SK-N-SH (cell line): ENCODE measurements around the gene ACP3. TPM values are rescaled to one million over a fixed set of nuclear protein-coding genes. Genes with fewer than 3 reads are reported as not detected.
"Not testable (repeated sequence)": the region's sequence is repeated elsewhere in the genome, so short reads cannot be mapped to it uniquely, and the experiment has no call there.

Experiments used
- CTCF ChIA-PET: fragments of 300-600, 350-600 bp; formaldehyde crosslinking; extraction: SDS; loops from one replicate; lab custom pipeline; 2021; lab: Yijun Ruan, JAX
- POLR2A ChIA-PET: fragments of 350-600 bp; sonication (Branson Sonifier 250); formaldehyde crosslinking; extraction: SDS; loops from one replicate; lab custom pipeline; 2020; ENCODE audit warnings: antibody characterized with exemption, inconsistent platforms; lab: Yijun Ruan, JAX
- DNase-seq: peaks from one replicate; pipeline ENCODE4 v3.0.0; 2012
- H2AFZ ChIP-seq: fragments of 200-600 bp; sonication (generic); 2 replicates; pipeline ENCODE4 v1.8.1; 2016; ENCODE audit warnings: antibody characterized with exemption, mild to moderate bottlenecking, low read depth
- H3F3A ChIP-seq: fragments of 200-600 bp; sonication (generic); replicated peaks from 2 replicates; pipeline ENCODE3; 2016; ENCODE audit warnings: antibody characterized with exemption, mild to moderate bottlenecking; ENCODE audit not compliant: insufficient read depth
- H3K27ac ChIP-seq, 2 experiments: fragments of 200-500 bp in 1 of 2; fragments of 200-600 bp in 1 of 2; sonication (Bioruptor generic) in 1 of 2; sonication (generic), shearing (Covaris generic) in 1 of 2; 2 replicates each; pipeline versions ENCODE4 v1.5.1 to v1.6.1; 2014 to 2016; ENCODE audit warnings: low read depth in 2 of 2, inconsistent platforms in 1 of 2, low read length in 1 of 2, mild to moderate bottlenecking in 1 of 2, mixed read lengths in 1 of 2
- H3K27me3 ChIP-seq: fragments of 200-600 bp; sonication (generic), shearing (Covaris generic); 2 replicates; pipeline ENCODE4 v1.6.1; 2016; ENCODE audit warnings: mixed run types; ENCODE audit not compliant: insufficient read depth
- H3K36me3 ChIP-seq, 2 experiments: fragments of 200-500 bp in 1 of 2; fragments of 200-600 bp in 1 of 2; sonication (Bioruptor generic) in 1 of 2; sonication (generic) in 1 of 2; replicated peaks in 1 of 2; 2 replicates each; pipeline versions ENCODE3 to v1.5.1; 2014 to 2016; ENCODE audit warnings: low read length in 1 of 2, mild to moderate bottlenecking in 1 of 2; ENCODE audit not compliant: insufficient read depth in 2 of 2, control insufficient read depth in 1 of 2
- H3K4me1 ChIP-seq, 2 experiments: fragments of 200-500 bp in 1 of 2; fragments of 200-600 bp in 1 of 2; sonication (Bioruptor generic) in 1 of 2; sonication (generic), shearing (Covaris generic) in 1 of 2; 2 replicates each; pipeline versions ENCODE4 v1.5.1 to v1.6.1; 2014 to 2016; ENCODE audit warnings: low read depth in 1 of 2, low read length in 1 of 2, mixed run types in 1 of 2; ENCODE audit not compliant: insufficient read depth in 2 of 2, control insufficient read depth in 1 of 2
- H3K4me2 ChIP-seq: fragments of 200-600 bp; sonication (generic), shearing (Covaris generic); 2 replicates; pipeline ENCODE4 v1.6.1; 2017; ENCODE audit warnings: mixed run types
- H3K4me3 ChIP-seq, 2 experiments: fragments of 200-500 bp in 1 of 2; fragments of 200-600 bp in 1 of 2; sonication (Bioruptor generic) in 1 of 2; sonication (generic), shearing (Covaris generic) in 1 of 2; 2 replicates each; pipeline versions ENCODE4 v1.5.1 to v1.8.1; 2014 to 2016; ENCODE audit warnings: low read depth in 2 of 2, inconsistent platforms in 1 of 2, low read length in 1 of 2, mild to moderate bottlenecking in 1 of 2, mixed read lengths in 1 of 2, moderate library complexity in 1 of 2
- H3K79me2 ChIP-seq: fragments of 200-600 bp; sonication (generic); 2 replicates; pipeline ENCODE4 v1.8.1; 2017; ENCODE audit warnings: mild to moderate bottlenecking; ENCODE audit not compliant: insufficient read depth
- H3K9ac ChIP-seq: fragments of 200-600 bp; sonication (generic); 2 replicates; pipeline ENCODE4 v1.6.1; 2017; ENCODE audit warnings: mixed run types
- H3K9me2 ChIP-seq: fragments of 200-600 bp; sonication (generic); 2 replicates; pipeline ENCODE4 v1.6.1; 2017; ENCODE audit warnings: mixed run types
- H3K9me3 ChIP-seq: fragments of 200-600 bp; sonication (generic); 2 replicates; pipeline ENCODE4 v1.6.1; 2017; ENCODE audit warnings: mixed run types, mild to moderate bottlenecking, moderate library complexity
- H4K20me1 ChIP-seq: fragments of 200-600 bp; sonication (generic); 2 replicates; pipeline ENCODE4 v1.6.1; 2017; ENCODE audit warnings: mild to moderate bottlenecking, mixed run types; ENCODE audit not compliant: insufficient read depth
- ELF1 ChIP-seq: IDR thresholded peaks from 2 replicates; pipeline ENCODE4 v1.4.0; 2012
- EZH2phosphoT487 ChIP-seq: fragments of 200-600 bp; sonication (generic); IDR thresholded peaks from 2 replicates; pipeline ENCODE4 v1.6.1; 2017; ENCODE audit warnings: low read depth, mixed run types, mild to moderate bottlenecking, antibody characterized with exemption, moderate library complexity, borderline replicate concordance
- FOSL2 ChIP-seq: IDR thresholded peaks from 2 replicates; pipeline ENCODE4 v1.4.0; 2012; ENCODE audit warnings: low read depth, mild to moderate bottlenecking, moderate library complexity, borderline replicate concordance
- FOXJ3 ChIP-seq: sonication (generic); formaldehyde crosslinking; IDR thresholded peaks from 2 replicates; pipeline ENCODE4 v1.5.1; 2020; ENCODE audit warnings: mild to moderate bottlenecking, missing genetic modification reagents
- GABPA ChIP-seq: IDR thresholded peaks from 2 replicates; pipeline ENCODE4 v1.4.0; 2012; ENCODE audit warnings: low read depth, mild to moderate bottlenecking
- JUND ChIP-seq: IDR thresholded peaks from 2 replicates; pipeline ENCODE4 v1.4.0; 2012
- MEF2A ChIP-seq: IDR thresholded peaks from 2 replicates; pipeline ENCODE4 v1.4.0; 2012; ENCODE audit warnings: low read depth, borderline replicate concordance
- MXI1 ChIP-seq: IDR thresholded peaks from 2 replicates; pipeline ENCODE4 v1.6.1; 2012; ENCODE audit warnings: mild to moderate bottlenecking, low read depth, low read length, improper control_type of control experiment
- NFIC ChIP-seq: IDR thresholded peaks from 2 replicates; pipeline ENCODE4 v1.4.0; 2012; ENCODE audit warnings: borderline replicate concordance
- NRF1 ChIP-seq: IDR thresholded peaks from 2 replicates; pipeline ENCODE4 v1.6.1; 2012; ENCODE audit warnings: low read depth, mild to moderate bottlenecking, low read length
- POLR2AphosphoS5 ChIP-seq: IDR thresholded peaks from 2 replicates; pipeline ENCODE4 v1.6.1; 2012; ENCODE audit warnings: low read depth, low read length
- RAD21 ChIP-seq: IDR thresholded peaks from 2 replicates; pipeline ENCODE4 v1.6.1; 2012; ENCODE audit warnings: mild to moderate bottlenecking, low read length
- RCOR1 ChIP-seq: fragments of 150-350 bp; IDR thresholded peaks from 2 replicates; pipeline ENCODE4 v1.6.1; 2017; ENCODE audit warnings: antibody characterized with exemption, low read length
- RFX5 ChIP-seq: IDR thresholded peaks from 2 replicates; pipeline ENCODE4 v1.6.1; 2012; ENCODE audit warnings: mild to moderate bottlenecking, improper control_type of control experiment, low read length
- RXRA ChIP-seq: IDR thresholded peaks from 2 replicates; pipeline ENCODE4 v1.4.0; 2012; ENCODE audit warnings: low read depth, mild to moderate bottlenecking, borderline replicate concordance
- SIN3A ChIP-seq: IDR thresholded peaks from 2 replicates; pipeline ENCODE4 v1.6.1; 2012; ENCODE audit warnings: low read depth, mild to moderate bottlenecking, low read length, moderate library complexity, borderline replicate concordance
- TCF12 ChIP-seq: IDR thresholded peaks from 2 replicates; pipeline ENCODE4 v1.4.0; 2012
- TEAD4 ChIP-seq: IDR thresholded peaks from 2 replicates; pipeline ENCODE4 v1.4.0; 2012; ENCODE audit warnings: mild to moderate bottlenecking, borderline replicate concordance; ENCODE audit not compliant: insufficient read depth
- WGBS: methylation state at CpG from one replicate; pipeline ENCODE4 v1.1.6; 2017; ENCODE audit warnings: low lambda C conversion rate; 5-methylcytosine and 5-hydroxymethylcytosine counted together
- polyA plus RNA-seq, 3 experiments: library from polyadenylated mRNA; depleted of rRNA; stranded (reverse); fragments of >200 nt; gene quantifications; 2 replicates each; pipeline ENCODE4 v1.2.3, GENCODE V29; 2012
- TF ChIP-seq, protein P1 (sequence below): fragments of 150-350 bp; IDR thresholded peaks from 2 replicates; pipeline ENCODE4 v1.6.1; 2017; ENCODE audit warnings: antibody characterized with exemption, low read length, low read depth, borderline replicate concordance
- TF ChIP-seq, protein P2 (sequence below): fragments of 200-600 bp; sonication (generic); IDR thresholded peaks from 2 replicates; pipeline ENCODE4 v1.6.1; 2017; ENCODE audit warnings: antibody characterized with exemption, mild to moderate bottlenecking, moderate library complexity

ACP3 gene
- polyA plus RNA-seq, 1 of the 3 experiments (the other 2 are of a cell fraction): 0.30 TPM

DNA sequence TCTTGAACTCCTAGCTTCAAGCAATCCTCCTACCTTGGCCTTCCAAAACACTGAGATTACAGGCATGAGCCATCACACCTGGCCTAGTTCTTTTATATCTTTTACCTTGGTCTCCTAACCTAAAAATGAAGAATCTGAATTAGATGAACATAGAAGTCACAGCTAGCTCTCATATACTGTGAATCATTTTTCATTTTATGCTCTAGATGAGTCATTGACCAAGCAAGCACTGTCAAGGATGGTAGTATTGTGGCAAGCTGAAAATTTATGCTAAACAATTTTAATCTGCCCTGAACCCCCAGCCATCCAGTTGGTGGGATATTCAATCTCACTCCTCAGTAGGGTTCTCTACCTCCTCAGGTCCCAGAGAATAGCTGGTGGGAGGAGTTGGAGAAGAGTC lies 51.8 kb downstream of the ACP3 start:
- Histone ChIP-seq H3K27me3 (no peaks in the 10 kb centered on the region), H3K79me2 (no peaks in the 10 kb centered on the region), H2AFZ (no peak overlapping the region), H3K4me3 (no peak overlapping the region), H3K9me2 (no peaks in the 10 kb centered on the region), H3K36me3 (no peaks in the 10 kb centered on the region), H3K27ac (no peak overlapping the region), H3K9ac (no peak overlapping the region), H3K4me2 (no peak overlapping the region), H3K4me1 (peaks cover 0 to 3% of the 10 kb centered on the region in 2 experiments; a peak in 1 of 4 replicates), H4K20me1 (no peaks in the 10 kb centered on the region), H3K9me3 (no peaks in the 10 kb centered on the region), H3F3A (no peaks in the 10 kb centered on the region)
- TF ChIP-seq MXI1: no peak
- no peak for TF ChIP-seq SIN3A
- no peak for TF ChIP-seq EZH2phosphoT487
- TF ChIP-seq NRF1: no peak
- TF ChIP-seq, protein P1, sequence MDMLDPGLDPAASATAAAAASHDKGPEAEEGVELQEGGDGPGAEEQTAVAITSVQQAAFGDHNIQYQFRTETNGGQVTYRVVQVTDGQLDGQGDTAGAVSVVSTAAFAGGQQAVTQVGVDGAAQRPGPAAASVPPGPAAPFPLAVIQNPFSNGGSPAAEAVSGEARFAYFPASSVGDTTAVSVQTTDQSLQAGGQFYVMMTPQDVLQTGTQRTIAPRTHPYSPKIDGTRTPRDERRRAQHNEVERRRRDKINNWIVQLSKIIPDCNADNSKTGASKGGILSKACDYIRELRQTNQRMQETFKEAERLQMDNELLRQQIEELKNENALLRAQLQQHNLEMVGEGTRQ: no peak
- no peak for TF ChIP-seq RFX5
- no peak for TF ChIP-seq JUND
- TF ChIP-seq RXRA: no peak
- CTCF ChIA-PET: interaction anchor here (1.0 to 3.4 kb wide), 4 partner anchors 13 to 31 kb away, joined by 3 to 12 read pairs (median 4); no protein-coding TSS in a partner anchor
- no peak for DNase-seq
- POLR2A ChIA-PET: no interaction called here

DNA sequence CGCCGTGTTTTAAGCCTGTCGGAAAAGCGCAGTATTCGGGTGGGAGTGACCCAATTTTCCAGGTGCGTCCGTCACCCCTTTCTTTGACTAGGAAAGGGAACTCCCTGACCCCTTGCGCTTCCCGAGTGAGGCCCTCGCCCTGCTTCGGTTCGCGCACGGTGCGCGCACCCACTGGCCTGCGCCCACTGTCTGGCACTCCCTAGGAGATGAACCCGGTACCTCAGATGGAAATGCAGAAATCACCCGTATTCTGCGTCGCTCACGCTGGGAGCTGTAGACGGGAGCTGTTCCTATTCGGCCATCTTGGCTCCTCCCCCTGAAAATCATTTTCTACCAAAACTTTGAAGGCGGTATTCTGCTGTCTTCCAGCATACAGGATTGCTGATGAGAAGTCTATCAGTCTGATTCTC lies 59.7 kb downstream of the ACP3 start:
- H3K27ac ChIP-seq, DNase-seq, H3K9me2 ChIP-seq, H4K20me1 ChIP-seq, H3K4me2 ChIP-seq, H3K9me3 ChIP-seq, CTCF ChIA-PET, H3K79me2 ChIP-seq, H3K4me1 ChIP-seq, POLR2A ChIA-PET, H3K27me3 ChIP-seq, H3K4me3 ChIP-seq, H2AFZ ChIP-seq, H3F3A ChIP-seq, H3K36me3 ChIP-seq, H3K9ac ChIP-seq: not testable (repeated sequence)
- 90% methylated on average over 25 of the region's 25 CpGs for WGBS

DNA sequence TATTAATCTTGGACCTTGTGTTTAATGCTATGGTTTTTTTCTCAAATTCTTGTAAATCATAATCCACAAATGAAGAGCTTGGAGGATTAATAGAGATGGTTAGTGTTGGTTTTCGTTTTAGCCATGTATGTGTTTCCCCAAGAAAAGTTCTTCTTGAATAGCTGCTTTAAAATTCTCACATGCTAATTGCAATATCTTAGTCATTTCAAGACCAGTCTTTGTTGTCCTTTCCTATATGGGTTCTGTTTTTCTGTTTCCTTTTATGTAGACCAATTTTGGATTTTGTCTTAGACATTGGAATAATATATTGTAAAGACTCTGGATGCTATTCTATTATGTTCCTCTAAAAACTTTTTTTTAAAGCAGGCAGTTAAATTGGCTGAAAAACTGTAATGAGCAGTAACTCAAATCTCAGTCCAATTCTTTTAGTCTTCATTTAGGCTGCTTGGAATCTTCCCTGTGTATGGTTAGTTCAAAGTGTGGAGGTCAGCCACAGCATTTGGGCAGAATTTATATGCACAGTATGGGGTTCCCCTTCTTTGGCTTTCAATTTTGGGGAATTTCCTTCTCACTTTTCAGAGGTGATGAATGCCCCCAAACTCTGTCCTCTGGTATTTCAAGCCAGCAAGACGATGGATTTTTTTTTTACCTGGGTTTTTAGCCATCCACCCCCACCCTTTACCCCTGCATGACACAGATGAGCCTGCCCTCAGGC lies 61.0 kb downstream of the ACP3 start:
- ChIA-PET CTCF (interaction anchor here (1.1 kb wide), 1 partner anchor 35 kb away, joined by 4 read pairs; no protein-coding TSS in a partner anchor), POLR2A (no interaction called here)
- no peak overlapping the region for H3K4me2 ChIP-seq
- H3K9me3 ChIP-seq: no peaks in the 10 kb centered on the region
- no peaks in the 10 kb centered on the region for H3K9me2 ChIP-seq
- no peaks in the 10 kb centered on the region for H3F3A ChIP-seq
- H3K9ac ChIP-seq: no peak overlapping the region
- WGBS: 18% methylated on average over 2 of the region's 2 CpGs
- H2AFZ ChIP-seq: no peak overlapping the region
- H3K4me3 ChIP-seq: no peak overlapping the region
- H3K79me2 ChIP-seq: no peaks in the 10 kb centered on the region
- no peaks in the 10 kb centered on the region for H3K36me3 ChIP-seq
- no peak for DNase-seq
- no peaks in the 10 kb centered on the region for H3K27me3 ChIP-seq
- no peaks in the 10 kb centered on the region for H3K4me1 ChIP-seq
- H4K20me1 ChIP-seq: no peaks in the 10 kb centered on the region
- H3K27ac ChIP-seq: no peak overlapping the region
- TF ChIP-seq, protein P1: no peak
- TF ChIP-seq FOXJ3 (no peak), GABPA (no peak), RFX5 (no peak), RCOR1 (no peak), ELF1 (no peak), NFIC (no peak), FOSL2 (no peak), TCF12 (no peak), RXRA (no peak), POLR2AphosphoS5 (no peak), SIN3A (no peak), TEAD4 (no peak), MEF2A (no peak), RAD21 (no peak), EZH2phosphoT487 (no peak)
- TF ChIP-seq, protein P2, sequence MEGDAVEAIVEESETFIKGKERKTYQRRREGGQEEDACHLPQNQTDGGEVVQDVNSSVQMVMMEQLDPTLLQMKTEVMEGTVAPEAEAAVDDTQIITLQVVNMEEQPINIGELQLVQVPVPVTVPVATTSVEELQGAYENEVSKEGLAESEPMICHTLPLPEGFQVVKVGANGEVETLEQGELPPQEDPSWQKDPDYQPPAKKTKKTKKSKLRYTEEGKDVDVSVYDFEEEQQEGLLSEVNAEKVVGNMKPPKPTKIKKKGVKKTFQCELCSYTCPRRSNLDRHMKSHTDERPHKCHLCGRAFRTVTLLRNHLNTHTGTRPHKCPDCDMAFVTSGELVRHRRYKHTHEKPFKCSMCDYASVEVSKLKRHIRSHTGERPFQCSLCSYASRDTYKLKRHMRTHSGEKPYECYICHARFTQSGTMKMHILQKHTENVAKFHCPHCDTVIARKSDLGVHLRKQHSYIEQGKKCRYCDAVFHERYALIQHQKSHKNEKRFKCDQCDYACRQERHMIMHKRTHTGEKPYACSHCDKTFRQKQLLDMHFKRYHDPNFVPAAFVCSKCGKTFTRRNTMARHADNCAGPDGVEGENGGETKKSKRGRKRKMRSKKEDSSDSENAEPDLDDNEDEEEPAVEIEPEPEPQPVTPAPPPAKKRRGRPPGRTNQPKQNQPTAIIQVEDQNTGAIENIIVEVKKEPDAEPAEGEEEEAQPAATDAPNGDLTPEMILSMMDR: no peak
